ENCODE results near the gene KCNH2.
"Not testable (repeated sequence)": the region's sequence is repeated elsewhere in the genome, so short reads cannot be mapped to it uniquely, and the experiment has no call there.

Gene KCNH2, protein sequence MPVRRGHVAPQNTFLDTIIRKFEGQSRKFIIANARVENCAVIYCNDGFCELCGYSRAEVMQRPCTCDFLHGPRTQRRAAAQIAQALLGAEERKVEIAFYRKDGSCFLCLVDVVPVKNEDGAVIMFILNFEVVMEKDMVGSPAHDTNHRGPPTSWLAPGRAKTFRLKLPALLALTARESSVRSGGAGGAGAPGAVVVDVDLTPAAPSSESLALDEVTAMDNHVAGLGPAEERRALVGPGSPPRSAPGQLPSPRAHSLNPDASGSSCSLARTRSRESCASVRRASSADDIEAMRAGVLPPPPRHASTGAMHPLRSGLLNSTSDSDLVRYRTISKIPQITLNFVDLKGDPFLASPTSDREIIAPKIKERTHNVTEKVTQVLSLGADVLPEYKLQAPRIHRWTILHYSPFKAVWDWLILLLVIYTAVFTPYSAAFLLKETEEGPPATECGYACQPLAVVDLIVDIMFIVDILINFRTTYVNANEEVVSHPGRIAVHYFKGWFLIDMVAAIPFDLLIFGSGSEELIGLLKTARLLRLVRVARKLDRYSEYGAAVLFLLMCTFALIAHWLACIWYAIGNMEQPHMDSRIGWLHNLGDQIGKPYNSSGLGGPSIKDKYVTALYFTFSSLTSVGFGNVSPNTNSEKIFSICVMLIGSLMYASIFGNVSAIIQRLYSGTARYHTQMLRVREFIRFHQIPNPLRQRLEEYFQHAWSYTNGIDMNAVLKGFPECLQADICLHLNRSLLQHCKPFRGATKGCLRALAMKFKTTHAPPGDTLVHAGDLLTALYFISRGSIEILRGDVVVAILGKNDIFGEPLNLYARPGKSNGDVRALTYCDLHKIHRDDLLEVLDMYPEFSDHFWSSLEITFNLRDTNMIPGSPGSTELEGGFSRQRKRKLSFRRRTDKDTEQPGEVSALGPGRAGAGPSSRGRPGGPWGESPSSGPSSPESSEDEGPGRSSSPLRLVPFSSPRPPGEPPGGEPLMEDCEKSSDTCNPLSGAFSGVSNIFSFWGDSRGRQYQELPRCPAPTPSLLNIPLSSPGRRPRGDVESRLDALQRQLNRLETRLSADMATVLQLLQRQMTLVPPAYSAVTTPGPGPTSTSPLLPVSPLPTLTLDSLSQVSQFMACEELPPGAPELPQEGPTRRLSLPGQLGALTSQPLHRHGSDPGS

DNA sequence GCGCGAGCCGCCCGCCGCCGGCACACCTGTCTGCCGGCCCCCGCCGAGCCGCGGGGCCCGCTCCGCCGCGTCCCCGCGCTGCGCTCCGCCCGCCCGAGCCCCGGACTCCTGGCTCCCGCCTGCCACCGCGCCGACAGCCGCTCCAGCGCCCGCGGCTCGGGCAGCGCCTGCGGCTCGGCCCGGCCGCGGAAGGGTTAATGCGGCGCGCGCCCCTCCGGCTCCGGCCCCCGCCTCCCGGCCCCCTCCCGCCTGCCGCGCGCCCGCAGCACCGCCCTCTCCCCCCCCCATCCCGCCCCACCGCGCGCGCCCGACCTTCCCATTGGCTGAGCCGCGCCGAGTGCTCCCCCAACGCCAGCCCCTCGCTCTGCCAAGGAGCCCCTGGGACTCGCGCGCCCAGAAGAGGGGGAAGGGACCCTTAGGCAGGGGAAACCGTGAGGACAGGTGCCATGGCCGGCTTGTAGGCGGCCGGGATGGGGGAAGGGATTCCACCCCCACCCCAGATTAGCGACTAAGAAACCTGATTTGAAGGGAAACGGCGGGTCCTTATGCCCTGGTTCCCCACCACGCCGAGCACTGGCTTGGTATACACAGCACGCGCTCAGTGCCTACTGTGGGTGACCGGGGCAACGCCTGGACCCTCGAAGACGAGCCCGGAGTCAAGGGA is at the start of gene KCNH2:
KCNH2 (minus strand) TSS at position 196 of the 664 bp plus-strand sequence. CDS start 408 bp downstream, outside the sequence.
- ATAC-seq (no peak), DNase-seq (no peak)

DNA sequence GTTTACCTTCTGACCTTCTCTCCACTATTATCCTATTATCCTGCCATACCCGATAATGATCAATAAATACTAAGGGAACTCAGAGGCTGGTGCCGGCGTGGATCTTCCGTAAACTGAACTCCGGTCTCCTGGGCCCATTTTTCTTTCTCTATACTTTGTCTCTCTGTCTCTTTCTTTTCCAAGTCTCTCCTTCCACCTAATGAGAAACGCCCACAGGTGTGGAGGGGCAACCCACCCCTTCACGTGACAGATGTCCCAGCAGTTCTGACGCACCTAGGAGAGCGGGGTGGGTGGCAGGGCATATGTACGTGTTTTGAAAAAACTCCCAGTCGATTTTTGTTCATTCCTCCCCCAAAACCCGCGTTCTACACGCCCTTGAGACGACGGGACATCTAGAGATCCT is 49.6 kb upstream of the KCNH2 start:
- DNase-seq: not testable (repeated sequence)
- ATAC-seq: peak; percentile 0

DNA sequence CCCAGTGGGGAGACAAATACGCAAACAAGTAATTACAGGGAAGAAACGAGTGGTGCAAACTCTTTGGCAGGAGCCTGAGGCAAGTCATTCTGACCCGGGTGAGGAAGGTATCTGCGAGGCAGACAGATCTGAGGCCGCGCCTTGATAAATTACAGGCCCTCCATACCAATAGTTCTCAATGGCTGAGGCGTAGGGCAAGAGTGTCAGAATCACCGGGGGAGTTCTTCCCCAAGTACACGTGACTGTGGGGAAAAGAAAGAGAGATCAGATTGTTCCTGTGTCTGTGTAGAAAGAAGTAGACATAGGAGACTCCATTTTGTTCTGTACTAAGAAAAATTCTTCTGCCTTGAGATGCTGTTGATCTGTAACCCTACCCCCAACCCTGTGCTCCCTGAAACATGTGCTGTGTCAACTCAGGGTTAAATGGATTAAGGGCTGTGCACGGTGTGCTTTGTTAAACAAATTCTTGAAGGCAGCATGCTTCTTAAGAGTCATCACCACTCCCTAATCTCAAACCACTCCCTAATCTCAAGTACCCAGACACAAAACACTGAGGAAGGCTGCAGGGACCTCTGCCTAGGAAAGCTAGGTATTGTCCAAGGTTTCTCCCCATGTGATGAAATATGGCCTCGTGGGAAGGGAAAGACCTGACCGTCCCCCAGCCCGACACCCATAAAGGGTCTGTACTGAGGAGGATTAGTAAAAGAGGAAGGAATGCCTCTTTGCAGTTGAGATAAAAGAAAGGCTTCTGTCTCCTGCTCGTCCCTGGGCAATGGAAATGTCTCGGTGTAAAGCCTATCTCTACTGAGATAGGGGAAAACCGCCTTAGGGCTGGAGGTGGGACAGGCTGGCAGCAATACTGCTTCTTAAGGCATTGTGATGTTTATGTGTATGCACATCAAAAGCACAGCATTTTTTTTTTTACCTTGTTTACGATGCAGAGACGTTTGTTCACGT is 48.9 kb upstream of the KCNH2 start:
- not testable (repeated sequence) for DNase-seq

DNA sequence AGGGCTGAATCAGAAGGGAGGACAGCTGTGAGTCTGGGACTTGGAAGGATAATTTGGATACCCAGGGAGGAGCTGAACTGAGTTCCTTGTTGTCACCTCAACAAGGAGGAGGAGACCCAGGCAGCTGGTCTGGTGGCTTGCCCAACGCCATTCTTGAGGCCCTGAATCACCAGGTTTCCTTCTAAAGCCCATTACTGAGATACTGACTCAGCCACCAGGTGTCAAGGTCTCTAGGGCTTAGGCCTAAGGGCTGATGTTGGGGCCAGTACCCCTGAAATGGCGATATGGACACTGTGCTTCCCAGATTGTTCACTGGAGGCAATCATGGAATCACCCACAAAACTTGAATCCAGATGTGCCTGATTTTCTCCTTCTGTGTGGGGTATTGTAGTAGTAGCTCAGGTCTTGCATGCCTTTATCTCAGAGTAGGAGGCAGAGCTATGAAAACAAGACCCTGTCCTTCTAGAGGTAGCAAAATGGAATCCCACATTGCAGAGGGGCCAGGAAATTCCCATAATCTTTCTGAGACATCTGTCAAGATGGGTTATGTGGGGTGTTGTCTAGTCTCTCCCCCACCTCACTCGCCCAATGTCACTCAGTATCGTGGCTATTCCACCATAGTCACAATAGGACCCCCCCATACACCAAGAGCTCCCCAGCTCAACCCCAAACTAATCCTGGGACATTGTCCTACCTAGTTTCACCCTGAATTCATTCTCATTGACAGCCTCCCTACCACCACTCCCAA is 48.0 kb upstream of the KCNH2 start:
- ATAC-seq: no peak
- no peak for DNase-seq

More for the DNA sequence above, 48.9 kb upstream of the KCNH2 start:
- not testable (repeated sequence) for ATAC-seq

DNA sequence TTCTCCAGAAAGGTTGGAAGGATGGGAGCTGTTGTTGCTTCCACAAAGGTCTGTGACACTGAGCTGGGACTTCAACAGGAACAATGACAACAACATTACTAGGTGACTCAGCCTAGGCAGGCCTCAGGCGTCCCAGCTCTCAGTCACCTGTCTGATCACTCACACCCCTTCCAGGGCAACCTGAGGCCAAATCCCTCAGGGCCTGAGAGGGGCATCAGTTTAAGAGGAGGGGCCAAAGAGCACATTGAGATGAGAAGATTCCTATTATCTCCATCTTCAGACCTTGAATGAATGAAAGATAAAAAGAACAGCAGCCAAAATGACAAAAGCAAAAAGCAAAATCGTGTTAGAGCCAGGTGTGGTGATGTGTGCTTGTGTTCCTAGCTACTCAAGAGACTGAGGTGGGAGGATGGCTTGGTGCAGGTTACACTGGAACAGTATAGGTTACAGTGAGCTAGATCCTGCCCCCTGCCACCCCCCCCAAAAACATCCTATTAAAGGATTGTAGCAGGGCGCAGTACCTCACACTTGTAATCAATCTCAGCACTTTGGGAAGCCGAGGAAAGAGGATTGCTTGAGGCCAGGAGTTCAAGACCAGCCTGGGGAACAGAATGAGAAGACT is 46.4 kb upstream of the KCNH2 start, which contains the start of gene ATG9B:
ATG9B (minus strand) TSS at position 60 of the 622 bp plus-strand sequence. CDS start 71 bp downstream, outside the sequence.
- DNase-seq (no peak), ATAC-seq (no peak)

DNA sequence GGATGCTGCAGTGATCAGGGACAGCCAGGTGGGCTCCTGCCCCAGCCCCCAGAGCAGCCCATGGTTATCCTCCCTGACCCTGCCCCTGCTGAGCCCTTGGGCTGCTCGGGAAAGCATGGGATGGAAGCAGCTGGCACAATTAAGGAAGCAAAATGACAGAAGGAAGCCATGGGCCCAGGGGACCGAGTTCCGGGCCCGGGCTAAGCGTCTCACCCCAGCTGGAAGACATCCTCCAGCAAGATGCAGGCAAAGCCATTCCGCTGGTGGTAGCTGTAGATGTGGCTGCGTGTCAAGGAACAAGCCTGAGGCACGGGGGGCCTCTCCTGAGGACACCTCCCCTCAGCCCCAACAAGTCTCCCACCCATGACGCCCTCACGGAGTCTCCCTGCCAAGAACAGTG is 45.1 kb upstream of the KCNH2 start:
- DNase-seq: no peak
- no peak for ATAC-seq

DNA sequence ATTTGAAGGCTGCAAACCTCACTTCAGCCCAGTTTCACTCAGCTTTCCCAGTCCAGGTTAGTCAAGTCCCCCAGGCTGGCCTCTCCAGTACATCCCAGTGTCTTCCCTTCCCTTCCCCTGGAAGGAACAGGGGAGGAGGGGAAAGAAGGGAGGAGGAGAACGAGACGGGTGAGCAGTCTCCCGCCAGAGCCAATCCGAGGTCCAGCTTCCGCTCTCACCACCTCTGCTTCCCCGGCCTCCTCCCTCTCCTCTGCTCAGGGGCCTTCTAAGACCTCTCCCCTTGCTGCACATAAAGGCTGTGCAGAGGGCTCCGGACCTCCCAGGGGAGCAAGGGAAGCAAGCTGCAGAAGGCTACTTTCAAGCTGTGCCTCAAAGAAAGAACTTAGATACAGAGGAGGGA is 42.1 kb upstream of the KCNH2 start:
- no peak for ATAC-seq

DNA sequence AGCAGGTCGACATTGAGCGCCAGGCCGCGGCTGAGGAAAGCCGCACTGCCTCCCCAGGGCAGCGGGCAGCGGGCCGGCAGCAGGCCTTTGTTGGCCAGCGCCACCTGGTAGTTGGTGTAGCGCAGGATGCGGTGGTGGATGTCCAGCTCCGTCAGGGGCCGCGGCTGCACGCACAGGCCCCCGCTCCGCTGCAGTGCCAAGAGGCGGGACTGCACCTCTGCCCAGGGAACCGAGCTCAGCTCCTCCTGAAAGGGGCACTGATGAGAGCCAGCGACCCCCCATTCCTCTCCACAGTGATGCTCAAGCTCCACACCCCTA is 41.0 kb upstream of the KCNH2 start:
- no peak for ATAC-seq
- DNase-seq: no peak

More for the DNA sequence above, 42.1 kb upstream of the KCNH2 start:
- DNase-seq: no peak

DNA sequence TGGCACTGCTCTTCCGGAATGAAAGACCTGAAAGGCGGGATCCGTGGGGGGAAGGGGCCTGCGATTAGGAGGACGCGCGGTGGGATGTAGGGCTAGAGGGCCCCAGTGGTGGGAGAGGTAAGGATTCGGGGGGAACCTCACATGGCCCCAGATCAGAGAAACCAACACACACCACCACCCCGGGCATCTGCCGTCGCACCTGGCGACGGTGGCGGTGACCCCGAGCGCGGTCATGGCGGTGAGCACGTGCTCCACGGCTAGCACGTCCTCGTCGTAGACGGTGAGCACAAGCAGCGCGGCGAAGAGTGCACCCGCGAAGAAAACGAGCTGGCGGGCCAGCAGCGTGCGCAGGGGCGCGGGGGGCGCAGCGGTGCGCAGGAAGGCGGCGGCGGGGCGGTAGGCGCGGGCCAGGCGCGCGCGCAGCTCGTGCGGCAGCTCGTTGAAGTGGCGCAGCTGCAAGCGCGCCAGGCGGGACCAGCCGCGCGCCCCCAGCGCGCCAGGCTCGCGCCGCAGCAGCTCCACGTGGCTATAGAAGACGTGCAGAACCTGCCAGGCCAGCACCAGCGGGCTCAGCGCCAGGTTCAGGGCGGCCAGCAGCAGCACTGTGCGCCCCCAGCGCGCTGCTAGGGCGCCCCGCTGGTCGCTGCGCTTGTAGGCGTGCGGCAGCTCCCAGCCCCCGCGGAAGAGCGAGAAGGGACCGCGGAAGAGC is 40.5 kb upstream of the KCNH2 start:
- DNase-seq (peak; percentile 58), ATAC-seq (peak; percentile 22)

DNA sequence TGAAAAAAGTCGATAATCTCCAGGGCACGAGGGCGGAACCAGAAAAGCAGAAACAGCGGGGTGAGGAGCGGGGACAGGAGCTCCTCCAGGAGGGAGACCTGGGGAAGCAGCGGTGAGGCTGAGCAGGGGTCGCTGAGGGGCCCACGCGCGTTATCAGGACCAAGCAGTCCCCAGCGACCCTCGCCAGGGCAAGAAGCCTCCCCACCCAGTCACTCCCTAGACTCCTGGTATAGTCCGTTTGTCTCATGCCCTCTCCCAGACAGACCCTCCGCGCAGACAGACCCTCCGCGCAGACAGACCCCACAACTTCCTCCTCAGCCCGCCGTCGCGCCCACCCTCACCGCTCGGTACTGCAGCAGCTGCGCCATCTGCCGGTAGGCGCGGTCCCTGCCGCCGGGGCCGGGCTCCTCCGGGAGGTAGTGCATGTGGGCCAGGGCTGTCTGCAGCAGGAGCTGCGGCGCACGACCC is 39.9 kb upstream of the KCNH2 start:
- DNase-seq: peak; percentile 93
- peak; percentile 69 for ATAC-seq

DNA sequence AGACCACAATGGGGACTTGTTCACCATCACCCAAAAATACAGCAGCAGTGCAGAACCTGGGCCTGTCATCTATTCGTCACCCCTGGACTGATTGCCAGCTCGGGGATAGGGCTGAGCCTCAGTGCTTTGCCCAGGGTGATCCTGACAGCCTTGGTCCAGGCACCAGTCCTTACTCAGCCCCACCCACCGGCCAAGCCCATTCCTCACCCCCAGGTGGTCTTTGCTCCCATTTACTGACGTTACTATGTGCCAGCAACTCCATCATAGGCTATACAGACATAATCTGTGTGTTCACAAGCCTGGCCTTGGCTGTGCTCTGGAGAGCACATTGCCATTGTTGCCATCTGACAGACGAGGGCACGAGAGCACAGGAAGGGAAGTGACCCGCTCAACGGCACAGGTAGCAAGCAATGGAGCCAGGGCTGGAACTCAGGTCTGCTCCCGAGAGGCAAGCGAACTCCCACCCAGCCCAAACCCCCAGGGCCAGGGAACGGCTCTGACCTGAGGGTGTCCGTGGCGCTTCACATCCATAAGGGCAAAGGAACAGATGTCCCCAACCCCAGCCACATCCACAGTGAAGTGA is 39.3 kb upstream of the KCNH2 start:
- ATAC-seq (no peak), DNase-seq (no peak)

DNA sequence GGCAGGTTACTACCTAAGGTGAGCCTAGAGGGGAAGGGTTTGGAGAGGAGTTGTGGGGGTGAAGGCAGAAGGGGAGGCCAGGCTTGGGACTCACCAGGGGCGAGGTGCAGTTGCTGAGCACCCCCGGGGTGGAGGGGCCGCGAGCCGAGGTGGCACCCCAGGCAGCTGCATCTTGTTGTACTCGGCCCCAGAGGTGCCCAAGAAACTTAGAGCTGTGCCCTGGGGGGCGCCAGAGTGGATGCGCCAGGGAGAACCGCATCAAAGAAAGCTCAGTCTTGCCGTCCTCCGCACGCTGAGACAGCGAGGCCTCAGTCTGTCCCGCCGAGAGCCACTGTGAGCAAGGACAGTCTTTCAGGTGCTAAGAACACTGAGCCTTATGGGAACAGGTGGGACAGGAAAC is 38.8 kb upstream of the KCNH2 start:
- ATAC-seq: no peak
- DNase-seq: no peak

DNA sequence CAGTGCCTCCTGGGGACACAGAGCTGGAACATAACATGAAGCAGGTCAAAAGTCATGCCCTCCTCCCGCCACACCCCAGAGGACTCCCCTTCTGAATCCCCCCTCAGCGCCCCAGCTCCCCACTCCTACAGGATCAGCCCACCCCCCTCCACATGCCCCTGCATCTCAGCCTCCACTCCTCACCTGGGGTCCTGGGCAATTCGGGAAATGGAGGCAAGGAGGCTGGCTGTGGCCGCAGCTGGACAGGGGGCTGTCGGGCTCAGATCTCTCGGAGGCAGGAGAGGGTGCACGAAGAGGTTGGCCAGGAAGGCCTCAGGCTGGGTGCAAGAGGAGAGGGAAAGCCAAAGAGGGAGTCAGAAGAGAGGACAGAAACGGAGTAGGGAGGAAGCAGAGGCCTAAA is 38.4 kb upstream of the KCNH2 start:
- DNase-seq: no peak

DNA sequence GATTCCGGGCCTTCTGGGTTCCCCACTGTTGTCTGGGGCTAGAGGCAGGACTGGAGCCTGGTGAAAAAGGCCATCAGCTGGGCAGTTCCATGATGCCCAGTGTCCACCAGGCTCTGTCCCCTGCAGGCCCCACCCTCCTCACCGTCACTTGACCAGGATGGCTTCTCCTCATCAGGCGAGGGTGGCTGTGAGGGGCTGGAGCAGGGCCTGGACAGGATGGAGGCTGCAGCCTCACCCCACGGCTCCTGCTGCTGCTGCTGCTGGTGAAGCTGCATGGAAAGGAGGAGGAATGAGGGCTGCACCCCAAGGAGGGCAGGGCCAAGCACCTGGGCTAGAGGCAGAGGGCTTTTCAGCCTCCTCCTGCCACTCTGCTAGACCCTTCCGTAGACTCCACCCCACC is 37.8 kb upstream of the KCNH2 start:
- no peak for ATAC-seq
- DNase-seq: no peak

More for the DNA sequence above, 38.4 kb upstream of the KCNH2 start:
- no peak for ATAC-seq

DNA sequence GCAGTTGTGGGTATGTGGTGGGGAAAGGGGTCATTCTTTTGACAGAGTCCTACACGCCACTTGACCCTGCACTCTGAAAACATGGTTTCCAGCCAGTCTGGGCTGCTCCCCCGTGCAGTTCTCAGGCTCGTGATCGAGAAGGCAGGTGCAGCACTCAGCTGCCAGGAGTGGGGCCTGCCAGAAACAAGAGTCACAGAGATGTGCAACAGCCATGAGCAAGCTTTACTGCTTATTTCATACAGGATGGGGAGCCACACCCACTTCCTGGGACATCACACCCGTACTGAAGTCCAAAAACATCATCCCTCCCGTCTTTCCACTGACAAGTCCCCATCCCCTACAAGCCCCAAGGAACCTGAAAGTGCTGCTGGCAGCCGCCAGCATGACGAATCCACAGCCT is 36.8 kb upstream of the KCNH2 start:
- no peak for DNase-seq
- ATAC-seq: no peak

DNA sequence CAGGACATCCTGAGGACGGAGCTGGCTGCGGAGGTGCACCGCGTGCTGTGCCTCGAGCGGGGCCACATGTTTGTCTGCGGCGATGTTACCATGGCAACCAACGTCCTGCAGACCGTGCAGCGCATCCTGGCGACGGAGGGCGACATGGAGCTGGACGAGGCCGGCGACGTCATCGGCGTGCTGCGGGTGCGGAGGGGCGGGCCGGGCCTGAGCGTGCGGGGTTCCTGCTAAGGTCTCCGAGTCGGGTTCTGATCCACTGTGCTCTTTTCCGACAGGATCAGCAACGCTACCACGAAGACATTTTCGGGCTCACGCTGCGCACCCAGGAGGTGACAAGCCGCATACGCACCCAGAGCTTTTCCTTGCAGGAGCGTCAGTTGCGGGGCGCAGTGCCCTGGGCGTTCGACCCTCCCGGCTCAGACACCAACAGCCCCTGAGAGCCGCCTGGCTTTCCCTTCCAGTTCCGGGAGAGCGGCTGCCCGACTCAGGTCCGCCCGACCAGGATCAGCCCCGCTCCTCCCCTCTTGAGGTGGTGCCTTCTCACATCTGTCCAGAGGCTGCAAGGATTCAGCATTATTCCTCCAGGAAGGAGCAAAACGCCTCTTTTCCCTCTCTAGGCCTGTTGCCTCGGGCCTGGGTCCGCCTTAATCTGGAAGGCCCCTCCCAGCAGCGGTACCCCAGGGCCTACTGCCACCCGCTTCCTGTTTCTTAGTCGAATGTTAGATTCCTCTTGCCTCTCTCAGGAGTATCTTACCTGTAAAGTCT is 35.8 kb upstream of the KCNH2 start:
- peak; percentile 88 for DNase-seq
- peak; percentile 42 for ATAC-seq

DNA sequence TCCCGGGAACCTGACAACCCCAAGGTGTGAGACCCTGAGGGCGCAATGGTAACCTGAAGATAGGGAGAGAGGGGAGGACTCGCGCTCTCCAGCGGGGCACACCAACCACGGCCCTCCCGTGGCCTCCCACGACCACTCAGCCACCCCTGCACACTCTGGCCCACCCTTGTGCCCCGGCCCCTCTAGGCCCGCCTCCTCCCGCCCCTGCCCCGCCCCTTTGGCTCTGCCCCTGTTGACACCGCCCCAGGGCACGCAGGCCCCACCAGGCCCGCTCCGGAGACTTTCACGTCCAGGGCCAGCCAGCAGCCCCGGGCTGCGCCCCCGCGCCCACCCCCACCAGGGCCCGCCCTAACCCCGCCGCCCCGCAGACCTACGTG is 35.2 kb upstream of the KCNH2 start:
- DNase-seq: no peak
- ATAC-seq: peak; percentile 0

DNA sequence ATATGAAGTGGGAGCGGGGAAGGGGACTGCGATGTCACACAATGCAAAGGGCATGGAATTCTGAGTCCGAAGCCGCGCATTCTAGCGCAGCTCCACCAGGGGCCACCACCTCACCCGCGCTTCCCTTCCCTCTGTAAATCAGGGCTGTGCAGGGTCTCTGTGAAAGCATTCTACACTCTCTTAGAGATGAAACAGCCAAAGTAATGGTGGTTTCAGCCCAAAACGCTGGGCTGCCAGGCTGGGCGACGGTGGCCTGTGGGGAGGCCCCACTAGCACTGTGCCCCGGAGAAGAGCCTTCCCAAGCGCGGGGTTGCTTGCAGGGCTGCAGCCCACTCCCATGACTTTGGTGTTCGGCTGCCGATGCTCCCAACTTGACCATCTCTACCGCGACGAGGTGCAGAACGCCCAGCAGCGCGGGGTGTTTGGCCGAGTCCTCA is 34.8 kb upstream of the KCNH2 start:
- DNase-seq (no peak), ATAC-seq (no peak)
